AG04449 (cell line): Measurements from ENCODE around the gene ABCA10.

Source experiments
- CTCF ChIA-PET: fragments of 350-600 bp; formaldehyde crosslinking; extraction: SDS; loops from one replicate; lab custom pipeline; 2021; ENCODE audit warnings: antibody characterized with exemption; lab: Yijun Ruan, JAX
- POLR2A ChIA-PET: fragments of 400-600, 350-600 bp; formaldehyde crosslinking; extraction: SDS; loops from one replicate; lab custom pipeline; 2020; ENCODE audit warnings: antibody characterized with exemption, inconsistent platforms; lab: Yijun Ruan, JAX
- DNase-seq: peaks from one replicate; pipeline ENCODE4 v3.0.0-alpha.2; 2010; ENCODE audit warnings: low read depth, low spot score
- H3K4me3 ChIP-seq: 2 replicates; pipeline ENCODE4 v1.5.1; 2011; ENCODE audit warnings: low read depth, mild to moderate bottlenecking, control low read depth, low read length
- CTCF ChIP-seq: IDR thresholded peaks from one replicate; pipeline ENCODE4 v1.5.1; 2011; ENCODE audit warnings: mild to moderate bottlenecking, moderate library complexity, low read length, control low read depth, inconsistent platforms; ENCODE audit not compliant: insufficient read depth; ENCODE audit errors: missing control alignments

ABCA10 gene

DNA sequence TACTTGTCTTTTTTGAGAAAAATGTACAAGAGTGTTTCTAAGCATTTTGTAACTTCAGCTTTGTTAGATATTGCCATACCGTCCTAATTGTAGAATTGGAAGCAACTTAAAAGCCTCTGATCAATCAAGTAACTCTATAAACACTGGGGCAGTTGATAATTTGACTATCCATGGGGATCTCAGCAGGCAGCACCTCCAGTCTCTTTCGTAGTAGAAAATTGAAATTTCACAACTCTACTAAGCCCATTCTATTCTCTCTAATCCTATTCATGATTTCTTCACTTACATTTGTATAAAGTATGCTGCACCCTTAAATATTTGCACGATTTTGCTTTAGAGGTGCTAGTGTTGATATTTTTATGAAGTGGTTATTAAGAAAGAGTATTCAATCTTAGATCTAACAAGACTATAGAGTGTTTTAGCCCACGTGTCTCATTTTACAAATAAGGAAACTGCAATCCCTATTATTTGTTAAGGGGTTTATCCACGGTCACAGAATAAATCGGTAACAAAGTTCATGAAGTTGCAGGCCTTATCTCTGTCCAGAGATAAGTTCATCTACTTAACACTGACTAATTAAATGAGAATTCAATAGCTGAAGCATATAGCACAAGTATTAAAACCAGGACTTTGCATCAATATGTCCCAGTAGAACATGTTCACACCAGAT, 97.9 kb downstream of the ABCA10 start:
- no peak for DNase-seq
- ChIA-PET CTCF (no interaction called here), POLR2A (no interaction called here)
- H3K4me3 ChIP-seq = no peak overlapping the region
- TF ChIP-seq CTCF = no peak

DNA sequence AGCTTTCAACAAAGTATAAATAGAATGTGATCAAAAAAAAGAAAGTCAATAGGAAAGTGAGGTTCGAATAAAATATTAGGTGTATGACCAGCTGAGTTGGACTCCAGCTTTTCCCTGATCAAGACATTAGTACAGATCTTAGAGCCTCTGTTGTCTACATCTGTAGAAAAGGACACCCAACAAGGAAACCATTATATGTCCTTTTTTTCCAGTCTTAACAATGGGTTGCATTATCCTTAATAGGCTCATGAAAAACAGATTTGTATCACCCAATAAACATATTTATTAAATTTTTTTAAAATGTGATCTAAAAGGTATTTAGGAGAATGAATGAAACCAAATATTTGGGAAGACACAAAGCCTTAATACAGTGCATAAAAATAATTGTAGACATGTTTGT, 105.0 kb downstream of the ABCA10 start:
- CTCF ChIA-PET = no interaction called here
- no peak overlapping the region for H3K4me3 ChIP-seq
- DNase-seq = no peak
- POLR2A ChIA-PET = no interaction called here
- TF ChIP-seq CTCF = no peak

GRCh38 chr17:69122065-69122464, 106.6 kb downstream of the ABCA10 start:
- no peak overlapping the region for H3K4me3 ChIP-seq
- CTCF ChIA-PET = no interaction called here
- POLR2A ChIA-PET = no interaction called here
- DNase-seq = no peak
- TF ChIP-seq CTCF = no peak

- POLR2A ChIA-PET = no interaction called here
- CTCF ChIA-PET = no interaction called here
Observed at GRCh38 chr17:69117855-69118784, 110.5 kb downstream of the ABCA10 start.

GRCh38 chr17:69111794-69112193, 116.8 kb downstream of the ABCA10 start:
- ChIA-PET CTCF (no interaction called here), POLR2A (no interaction called here)
- no peak for TF ChIP-seq CTCF
- no peak overlapping the region for H3K4me3 ChIP-seq
- DNase-seq = no peak

More at GRCh38 chr17:69117855-69118784, 110.5 kb downstream of the ABCA10 start:
- no peak overlapping the region for H3K4me3 ChIP-seq
- no peak for DNase-seq
- TF ChIP-seq CTCF = no peak
